ENCODE data around the gene TEKT5.

TEKT5 gene

GRCh38 chr16:10611825-10612342 is 82.8 kb downstream of the TEKT5 start:
- TF ChIP-seq CTCF (IDR thresholded peaks at IDR 0.05; ENCODE audit: low read length, missing control alignments): no peak

GRCh38 chr16:10610499-10611184 is 84.1 kb downstream of the TEKT5 start:
- H3K4me3 ChIP-seq (replicated peaks; ENCODE audit: low read depth, low read length): no peak overlapping the region
- DNase-seq (ENCODE audit: low read depth): no peak
- TF ChIP-seq CTCF (IDR thresholded peaks at IDR 0.05; ENCODE audit: low read length, missing control alignments): no peak

More at GRCh38 chr16:10611825-10612342, 82.8 kb downstream of the TEKT5 start:
- DNase-seq (ENCODE audit: low read depth): no peak
- no peak overlapping the region for H3K4me3 ChIP-seq (replicated peaks; ENCODE audit: low read depth, low read length)

GRCh38 chr16:10609402-10609774 is 85.3 kb downstream of the TEKT5 start:
- TF ChIP-seq CTCF (IDR thresholded peaks at IDR 0.05; ENCODE audit: low read length, missing control alignments): no peak
- no peak overlapping the region for H3K4me3 ChIP-seq (replicated peaks; ENCODE audit: low read depth, low read length)
- DNase-seq (ENCODE audit: low read depth): peak; percentile 69

GRCh38 chr16:10608687-10609401 is 85.9 kb downstream of the TEKT5 start:
- no peak for DNase-seq (ENCODE audit: low read depth)
- TF ChIP-seq CTCF (IDR thresholded peaks at IDR 0.05; ENCODE audit: low read length, missing control alignments): no peak
- H3K4me3 ChIP-seq (replicated peaks; ENCODE audit: low read depth, low read length): no peak overlapping the region

GRCh38 chr16:10607157-10607556 is 87.6 kb downstream of the TEKT5 start:
- no peak for DNase-seq (ENCODE audit: low read depth)
- no peak overlapping the region for H3K4me3 ChIP-seq (replicated peaks; ENCODE audit: low read depth, low read length)
- no peak for TF ChIP-seq CTCF (IDR thresholded peaks at IDR 0.05; ENCODE audit: low read length, missing control alignments)

GRCh38 chr16:10606607-10607006 is 88.1 kb downstream of the TEKT5 start:
- H3K4me3 ChIP-seq (replicated peaks; ENCODE audit: low read depth, low read length): no peak overlapping the region
- DNase-seq (ENCODE audit: low read depth): no peak
- TF ChIP-seq CTCF (IDR thresholded peaks at IDR 0.05; ENCODE audit: low read length, missing control alignments): no peak

Measured in fibroblast of pulmonary artery (primary cell).